ENCODE measurements around the gene NPR3.

GRCh38 chr5:32767948-32768467 is 56.9 kb downstream of the NPR3 start:
- TF ChIP-seq CTCF (IDR thresholded peaks at IDR 0.05) = no peak
- no peak for TF ChIP-seq POLR2A (IDR thresholded peaks at IDR 0.05)
